MCF 10A (cell line): ENCODE measurements around the gene EPHB1. TPM values are rescaled to one million over a fixed set of nuclear protein-coding genes. Genes with fewer than 3 reads are reported as not detected.

ENCODE experiments used
- BruUV-seq: library from RNA; stranded (reverse); fragments of 400-500 nt; replicated peaks from 2 replicates; lab custom pipeline; 2021; lab: Mats Ljungman, UMichigan
- CTCF ChIA-PET: fragments of 300-600 bp; sonication (Branson Sonifier 250); formaldehyde crosslinking; extraction: SDS; loops from one replicate; lab custom pipeline; 2021; ENCODE audit warnings: antibody characterized with exemption, inconsistent platforms; lab: Yijun Ruan, JAX
- POLR2A ChIA-PET: fragments of 300-600, 350-650 bp; sonication (Branson Sonifier 250); formaldehyde crosslinking; extraction: SDS; loops from one replicate; lab custom pipeline; 2020; ENCODE audit warnings: antibody characterized with exemption, inconsistent platforms; lab: Yijun Ruan, JAX
- DNase-seq: peaks from one replicate; pipeline ENCODE4 v3.0.0-alpha.2; 2018; ENCODE audit not compliant: unreplicated experiment
- H3K27ac Mint-ChIP-seq: one replicate; pipeline ENCODE4 v1.8.0; 2022; ENCODE audit warnings: mild to moderate bottlenecking, low read depth, mixed read lengths; ENCODE audit not compliant: unreplicated experiment
- H3K27me3 Mint-ChIP-seq: one replicate; pipeline ENCODE4 v1.8.0; 2022; ENCODE audit warnings: mixed read lengths; ENCODE audit not compliant: insufficient read depth, unreplicated experiment
- H3K36me3 Mint-ChIP-seq: one replicate; pipeline ENCODE4 v1.8.0; 2022; ENCODE audit warnings: mild to moderate bottlenecking, moderate library complexity, mixed read lengths; ENCODE audit not compliant: insufficient read depth, unreplicated experiment
- H3K4me1 Mint-ChIP-seq: one replicate; pipeline ENCODE4 v1.8.0; 2022; ENCODE audit warnings: mixed read lengths; ENCODE audit not compliant: insufficient read depth, unreplicated experiment
- H3K4me3 Mint-ChIP-seq: one replicate; pipeline ENCODE4 v1.8.0; 2022; ENCODE audit warnings: mild to moderate bottlenecking, moderate library complexity, mixed read lengths; ENCODE audit not compliant: unreplicated experiment
- H3K9me3 Mint-ChIP-seq: one replicate; pipeline ENCODE4 v1.8.0; 2022; ENCODE audit warnings: mixed read lengths; ENCODE audit not compliant: unreplicated experiment
- CTCF ChIP-seq: fragments of 200-600 bp; IDR thresholded peaks from one replicate; pipeline ENCODE4 v1.8.0; 2022; ENCODE audit warnings: antibody characterized with exemption, mild to moderate bottlenecking; ENCODE audit not compliant: unreplicated experiment
- intact Hi-C: fragments of 100-400 bp; cut with micrococcal nuclease; formaldehyde crosslinking; loops from 2 replicates; pipeline ENCODE4 v1.14.1; 2022
- total RNA-seq: library from RNA; stranded (reverse); gene quantifications from 2 replicates; pipeline ENCODE4 v1.2.3, GENCODE V29; 2022

The EPHB1 gene
- total RNA-seq, 1 experiment from 2014 or later, result not detected

- POLR2A ChIA-PET, result no interaction called here
- Mint-ChIP-seq H3K27me3 (no peaks in the 10 kb centered on the region), H3K27ac (no peak overlapping the region), H3K4me1 (no peaks in the 10 kb centered on the region), H3K4me3 (no peak overlapping the region), H3K36me3 (no peaks in the 10 kb centered on the region), H3K9me3 (peaks cover 48% of the 10 kb centered on the region)
- DNase-seq, result no peak
- CTCF ChIA-PET, result no interaction called here
- TF ChIP-seq CTCF, result no peak
- intact Hi-C loops, result no loop called here
- no TSS peak for BruUV-seq
These were observed 467.4 kb downstream of the EPHB1 start for GRCh38 chr3:135262441-135262840.

GRCh38 chr3:135263331-135263730 lies 468.3 kb downstream of the EPHB1 start:
- no TSS peak for BruUV-seq
- H3K4me3 Mint-ChIP-seq, result no peak overlapping the region
- no peak for TF ChIP-seq CTCF
- H3K27me3 Mint-ChIP-seq, result no peaks in the 10 kb centered on the region
- no peak for DNase-seq
- H3K27ac Mint-ChIP-seq, result no peak overlapping the region
- POLR2A ChIA-PET, result no interaction called here
- H3K4me1 Mint-ChIP-seq, result no peaks in the 10 kb centered on the region
- H3K9me3 Mint-ChIP-seq, result peaks cover 52% of the 10 kb centered on the region
- CTCF ChIA-PET, result interaction anchor here (0.6 kb wide), 1 partner anchor 1036 kb away, joined by 3 read pairs; no protein-coding TSS in a partner anchor
- intact Hi-C loops, result no loop called here
- no peaks in the 10 kb centered on the region for H3K36me3 Mint-ChIP-seq

GRCh38 chr3:135267487-135267886 lies 472.4 kb downstream of the EPHB1 start:
- intact Hi-C loops, result no loop called here
- CTCF ChIA-PET, result no interaction called here
- no TSS peak for BruUV-seq
- TF ChIP-seq CTCF, result no peak
- no peaks in the 10 kb centered on the region for H3K4me1 Mint-ChIP-seq
- DNase-seq, result no peak
- H3K36me3 Mint-ChIP-seq, result no peaks in the 10 kb centered on the region
- H3K27me3 Mint-ChIP-seq, result no peaks in the 10 kb centered on the region
- H3K4me3 Mint-ChIP-seq, result no peak overlapping the region
- H3K9me3 Mint-ChIP-seq, result peaks cover 57% of the 10 kb centered on the region
- H3K27ac Mint-ChIP-seq, result no peak overlapping the region
- POLR2A ChIA-PET, result no interaction called here

- no peak overlapping the region for H3K4me3 Mint-ChIP-seq
- no peaks in the 10 kb centered on the region for H3K27me3 Mint-ChIP-seq
- no peak for TF ChIP-seq CTCF
- ChIA-PET CTCF (interaction anchor here (0.7 kb wide), 1 partner anchor 642 kb away, joined by 3 read pairs; no protein-coding TSS in a partner anchor), POLR2A (no interaction called here)
- H3K9me3 Mint-ChIP-seq, result peaks cover 57% of the 10 kb centered on the region
- no peak overlapping the region for H3K27ac Mint-ChIP-seq
- intact Hi-C loops, result no loop called here
- H3K36me3 Mint-ChIP-seq, result no peaks in the 10 kb centered on the region
- no TSS peak for BruUV-seq
- no peak for DNase-seq
- H3K4me1 Mint-ChIP-seq, result no peaks in the 10 kb centered on the region
These were observed 474.0 kb downstream of the EPHB1 start for GRCh38 chr3:135268941-135269532.
